DND-41 (cell line): Measurements from ENCODE around the gene TTLL5.

ENCODE experiments used
- ATAC-seq: fragments of 200-7000 bp; cut with Tn5 transposase; 3 replicates; pipeline ENCODE4 v1.9.1; 2021; ENCODE audit warnings: low read depth; ENCODE audit not compliant: insufficient read depth
- DNase-seq: peaks from one replicate; pipeline ENCODE4 v3.0.0-alpha.2; 2020
- H2AFZ ChIP-seq: 2 replicates; pipeline ENCODE4 v1.6.0; 2012; ENCODE audit warnings: low read depth, low read length
- H3K27ac ChIP-seq: 2 replicates; pipeline ENCODE4 v1.5.1; 2012; ENCODE audit warnings: low read length, inconsistent platforms
- H3K27me3 ChIP-seq: fragments of 200-600 bp; sonication (generic); 2 replicates; pipeline ENCODE4 v1.6.0; 2012; ENCODE audit warnings: low read length, mild to moderate bottlenecking, inconsistent platforms; ENCODE audit not compliant: insufficient read depth, poor library complexity
- H3K36me3 ChIP-seq: 2 replicates; pipeline ENCODE4 v1.5.1; 2012; ENCODE audit warnings: low read length, inconsistent platforms; ENCODE audit not compliant: insufficient read depth
- H3K4me1 ChIP-seq: 2 replicates; pipeline ENCODE4 v1.5.1; 2012; ENCODE audit warnings: mild to moderate bottlenecking, low read length; ENCODE audit not compliant: insufficient read depth
- H3K4me2 ChIP-seq: 2 replicates; pipeline ENCODE4 v1.6.0; 2012; ENCODE audit warnings: mild to moderate bottlenecking, moderate library complexity, low read length, inconsistent platforms; ENCODE audit not compliant: insufficient read depth
- H3K4me3 ChIP-seq, 2 experiments: fragments of 200-600 bp in 1 of 2; shearing (Covaris generic) in 1 of 2; 2 replicates each; pipeline ENCODE4 v1.5.1; 2012 to 2016; ENCODE audit warnings: inconsistent platforms in 2 of 2, low read length in 2 of 2, mild to moderate bottlenecking in 2 of 2, low read depth in 1 of 2, moderate library complexity in 1 of 2
- H3K79me2 ChIP-seq: 2 replicates; pipeline ENCODE4 v1.6.0; 2012; ENCODE audit warnings: low read length, inconsistent platforms; ENCODE audit not compliant: insufficient read depth
- H3K9ac ChIP-seq: 2 replicates; pipeline ENCODE4 v1.6.0; 2012; ENCODE audit warnings: low read depth, mild to moderate bottlenecking, inconsistent platforms, low read length, moderate library complexity
- H3K9me3 ChIP-seq: 2 replicates; pipeline ENCODE4 v1.5.1; 2012; ENCODE audit warnings: low read length, moderate library complexity, mild to moderate bottlenecking, inconsistent platforms; ENCODE audit not compliant: insufficient read depth, severe bottlenecking
- H4K20me1 ChIP-seq: 2 replicates; pipeline ENCODE4 v1.6.0; 2012; ENCODE audit warnings: low read length; ENCODE audit not compliant: insufficient read depth
- CTCF ChIP-seq: IDR thresholded peaks from 2 replicates; pipeline ENCODE4 v1.5.1; 2012; ENCODE audit warnings: borderline replicate concordance, low read length, moderate library complexity, mild to moderate bottlenecking; ENCODE audit not compliant: poor library complexity, severe bottlenecking; ENCODE audit errors: extremely low read depth
- EZH2 ChIP-seq: IDR thresholded peaks from 3 replicates; pipeline ENCODE4 v1.6.1; 2012; ENCODE audit warnings: borderline replicate concordance, low read depth, mild to moderate bottlenecking, moderate library complexity, low read length, inconsistent platforms; ENCODE audit not compliant: severe bottlenecking

TTLL5 gene

GRCh38 chr14:75821831-75822521 lies 160.9 kb downstream of the TTLL5 start:
- TF ChIP-seq CTCF (no peak), EZH2 (no peak)
- ATAC-seq (no peak), DNase-seq (no peak)
- Histone ChIP-seq H2AFZ (no peak overlapping the region), H3K36me3 (peaks cover 39% of the 10 kb centered on the region), H4K20me1 (no peaks in the 10 kb centered on the region), H3K27me3 (no peaks in the 10 kb centered on the region), H3K79me2 (no peaks in the 10 kb centered on the region), H3K4me1 (no peaks in the 10 kb centered on the region), H3K9ac (no peak overlapping the region), H3K4me2 (no peak overlapping the region), H3K4me3 (no peak overlapping the region), H3K27ac (no peak overlapping the region), H3K9me3 (no peaks in the 10 kb centered on the region)

DNA sequence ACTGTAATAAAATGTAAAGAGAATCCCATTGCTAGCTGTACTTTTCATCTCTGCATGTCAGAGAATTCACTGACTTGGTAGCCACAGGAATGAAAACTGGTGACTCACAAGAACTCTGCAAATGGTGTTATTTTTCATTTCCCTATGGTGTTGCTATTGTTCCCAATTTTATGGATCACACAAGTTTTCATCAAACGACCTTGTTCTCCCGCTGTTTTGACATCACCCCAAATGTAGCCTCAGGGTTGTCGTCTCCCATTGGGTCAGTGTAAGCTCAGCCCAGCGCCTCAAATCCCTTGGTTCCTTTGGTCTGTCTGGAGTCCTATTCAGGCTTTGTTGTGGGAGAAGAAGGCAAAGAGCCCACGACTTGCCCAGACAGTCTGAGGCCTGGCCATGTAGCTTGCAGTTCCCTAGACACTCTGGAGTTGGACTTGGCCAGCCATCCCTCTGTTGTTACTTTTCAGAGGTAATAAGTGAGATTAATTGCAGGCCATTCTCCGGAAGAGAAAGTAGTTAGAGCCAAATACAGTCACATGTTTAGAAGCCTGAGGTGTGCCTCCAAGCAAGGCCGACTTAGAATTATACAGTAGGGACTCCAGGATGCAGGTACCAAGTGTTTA lies 161.6 kb downstream of the TTLL5 start:
- TF ChIP-seq EZH2 (no peak), CTCF (no peak)
- H4K20me1 ChIP-seq, result no peaks in the 10 kb centered on the region
- H3K4me3 ChIP-seq, result no peak overlapping the region
- H3K4me2 ChIP-seq, result no peak overlapping the region
- ATAC-seq (no peak), DNase-seq (no peak)
- no peaks in the 10 kb centered on the region for H3K4me1 ChIP-seq
- H3K27me3 ChIP-seq, result no peaks in the 10 kb centered on the region
- no peak overlapping the region for H2AFZ ChIP-seq
- peaks cover 39% of the 10 kb centered on the region for H3K36me3 ChIP-seq
- H3K27ac ChIP-seq, result no peak overlapping the region
- no peaks in the 10 kb centered on the region for H3K9me3 ChIP-seq
- H3K79me2 ChIP-seq, result no peaks in the 10 kb centered on the region
- no peak overlapping the region for H3K9ac ChIP-seq

- H2AFZ ChIP-seq, result no peak overlapping the region
These were observed 162.3 kb downstream of the TTLL5 start for GRCh38 chr14:75823334-75823733.

More at GRCh38 chr14:75823334-75823733, 162.3 kb downstream of the TTLL5 start:
- Histone ChIP-seq H3K36me3 (peaks cover 39% of the 10 kb centered on the region), H3K4me1 (no peaks in the 10 kb centered on the region), H3K27ac (no peak overlapping the region), H3K9ac (no peak overlapping the region), H3K9me3 (no peaks in the 10 kb centered on the region), H3K27me3 (no peaks in the 10 kb centered on the region), H3K79me2 (no peaks in the 10 kb centered on the region), H3K4me3 (no peak overlapping the region), H4K20me1 (no peaks in the 10 kb centered on the region), H3K4me2 (no peak overlapping the region)
- ATAC-seq (no peak), DNase-seq (no peak)
- TF ChIP-seq CTCF (no peak), EZH2 (no peak)
